ENCODE measurements around the gene TM4SF4. TPM values are rescaled to one million over a fixed set of nuclear protein-coding genes. Genes with fewer than 3 reads are reported as not detected.

The TM4SF4 gene
- polyA plus RNA-seq, 1 donor (not counting 4 experiments of a cell fraction or from before 2014, with no cell fraction given): not detected

DNA sequence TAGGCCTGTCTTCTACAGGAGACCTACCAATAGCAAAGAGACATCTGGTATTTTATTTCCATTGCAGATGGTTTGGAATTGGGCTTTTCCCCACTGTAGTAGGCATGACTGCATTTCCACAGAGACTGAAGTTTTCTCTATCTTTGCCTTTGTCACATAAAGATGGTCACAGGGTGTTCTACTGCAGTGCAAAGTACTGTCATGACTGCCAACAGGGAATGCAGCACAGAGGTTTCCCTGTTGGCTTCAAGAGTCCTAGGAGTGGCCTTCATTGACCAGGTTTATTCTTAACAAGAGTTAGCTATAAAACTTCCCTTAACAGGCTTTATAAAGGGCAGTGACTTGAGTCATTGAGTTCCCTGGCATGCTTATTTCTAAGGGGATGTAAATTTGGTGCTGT is 36.8 kb upstream of the TM4SF4 start:
- H3K36me3 ChIP-seq (ENCODE audit: control insufficient read depth in 2 of 2, extremely low read depth in 1 of 2, insufficient read depth in 2 of 2, low read length in 2 of 2): no peaks in the 10 kb centered on the region
- FAIRE-seq (no peak), DNase-seq (ENCODE audit: low read depth, low spot score) (no peak)
- no peaks in the 10 kb centered on the region for H4K20me1 ChIP-seq (ENCODE audit: control insufficient read depth, extremely low read depth, insufficient read depth, low read length)
- TF ChIP-seq CTCF (optimal IDR thresholded peaks at IDR 0.05 in 1 of 3, IDR thresholded peaks at IDR 0.05 in 1 of 3, conservative IDR thresholded peaks at IDR 0.05 in 1 of 3; ENCODE audit: extremely low read depth in 1 of 3, insufficient read depth in 2 of 3, low read length in 3 of 3) (no peak), EZH2 (IDR thresholded peaks at IDR 0.05; ENCODE audit: low read length) (no peak)
- no peak overlapping the region for H2AFZ ChIP-seq (ENCODE audit: control insufficient read depth, low read length)
- H3K79me2 ChIP-seq (ENCODE audit: control insufficient read depth, insufficient read depth, low read length): no peaks in the 10 kb centered on the region
- no peak overlapping the region for H3K27ac ChIP-seq (ENCODE audit: control insufficient read depth, insufficient read depth, low read length)
- H3K4me2 ChIP-seq (ENCODE audit: control insufficient read depth, extremely low read depth, insufficient read depth, low read depth, low read length): no peak overlapping the region
- dilution Hi-C loops (cut with MboI; ENCODE audit: extremely low pct_ligation_motif_present, low sequenced_read_pairs): no loop called here
- H3K9ac ChIP-seq (ENCODE audit: control insufficient read depth, extremely low read depth, insufficient read depth, low read length): no peak overlapping the region
- no peaks in the 10 kb centered on the region for H3K9me1 ChIP-seq (ENCODE audit: control insufficient read depth, extremely low read depth, insufficient read depth, low read length)
- no peaks in the 10 kb centered on the region for H3K27me3 ChIP-seq (ENCODE audit: control insufficient read depth, extremely low read depth, insufficient read depth, low read length)
- no peaks in the 10 kb centered on the region for H3K9me3 ChIP-seq (ENCODE audit: control insufficient read depth, low read depth, low read length)
- peaks cover 2% of the 10 kb centered on the region for H3K4me1 ChIP-seq (ENCODE audit: control insufficient read depth, extremely low read depth, insufficient read depth, low read length)
- no peak overlapping the region for H3K4me3 ChIP-seq (ENCODE audit: control insufficient read depth in 2 of 3, extremely low read depth in 1 of 3, insufficient read depth in 2 of 3, low read depth in 1 of 3, low read length in 3 of 3)

DNA sequence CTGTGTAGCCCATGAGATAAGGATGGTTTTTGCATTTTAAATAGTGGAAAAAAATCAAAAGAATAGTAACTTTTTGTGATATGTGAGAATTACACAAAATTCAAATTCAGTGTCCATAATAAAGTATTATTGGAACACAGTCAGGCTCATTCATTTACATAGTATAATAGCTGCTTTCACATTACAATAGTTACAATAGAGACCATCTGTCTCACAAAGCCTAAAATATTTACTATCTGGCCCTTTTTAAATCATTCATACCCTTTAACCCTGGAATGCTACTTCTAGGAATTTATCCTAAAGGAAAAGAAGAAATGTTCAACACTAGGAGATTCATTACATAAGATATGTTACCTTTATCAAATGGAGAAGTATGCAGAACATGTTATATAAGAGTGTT is 35.5 kb upstream of the TM4SF4 start:
- Histone ChIP-seq H3K27me3 (ENCODE audit: control insufficient read depth, extremely low read depth, insufficient read depth, low read length) (no peaks in the 10 kb centered on the region), H2AFZ (ENCODE audit: control insufficient read depth, low read length) (no peak overlapping the region), H3K79me2 (ENCODE audit: control insufficient read depth, insufficient read depth, low read length) (no peaks in the 10 kb centered on the region), H3K9me1 (ENCODE audit: control insufficient read depth, extremely low read depth, insufficient read depth, low read length) (no peaks in the 10 kb centered on the region), H3K4me2 (ENCODE audit: control insufficient read depth, extremely low read depth, insufficient read depth, low read depth, low read length) (no peak overlapping the region), H4K20me1 (ENCODE audit: control insufficient read depth, extremely low read depth, insufficient read depth, low read length) (no peaks in the 10 kb centered on the region), H3K27ac (ENCODE audit: control insufficient read depth, insufficient read depth, low read length) (no peak overlapping the region), H3K4me3 (ENCODE audit: control insufficient read depth in 2 of 3, extremely low read depth in 1 of 3, insufficient read depth in 2 of 3, low read depth in 1 of 3, low read length in 3 of 3) (no peak overlapping the region), H3K9ac (ENCODE audit: control insufficient read depth, extremely low read depth, insufficient read depth, low read length) (no peak overlapping the region), H3K4me1 (ENCODE audit: control insufficient read depth, extremely low read depth, insufficient read depth, low read length) (peaks cover 13% of the 10 kb centered on the region), H3K9me3 (ENCODE audit: control insufficient read depth, low read depth, low read length) (no peaks in the 10 kb centered on the region), H3K36me3 (ENCODE audit: control insufficient read depth in 2 of 2, extremely low read depth in 1 of 2, insufficient read depth in 2 of 2, low read length in 2 of 2) (no peaks in the 10 kb centered on the region)
- FAIRE-seq: no peak
- dilution Hi-C loops (cut with MboI; ENCODE audit: extremely low pct_ligation_motif_present, low sequenced_read_pairs): no loop called here
- TF ChIP-seq EZH2 (IDR thresholded peaks at IDR 0.05; ENCODE audit: low read length): no peak
- TF ChIP-seq CTCF (optimal IDR thresholded peaks at IDR 0.05 in 1 of 3, IDR thresholded peaks at IDR 0.05 in 1 of 3, conservative IDR thresholded peaks at IDR 0.05 in 1 of 3; ENCODE audit: extremely low read depth in 1 of 3, insufficient read depth in 2 of 3, low read length in 3 of 3): no peak
- DNase-seq (ENCODE audit: low read depth, low spot score): no peak

All from keratinocyte (primary cell).